Esophagus (tissue), 2 donors: Measurements from ENCODE around the gene COA1. TPM values are rescaled to one million over a fixed set of nuclear protein-coding genes. Genes with fewer than 3 reads are reported as not detected.
A peak's percentile ranks its signal among the peaks of the same experiment; 100 is the strongest.

Source experiments
- H3K27ac ChIP-seq, 2 donors: one replicate each; pipeline ENCODE4 v1.5.1; 2013; ENCODE audit warnings: low read depth in 2 of 2, mild to moderate bottlenecking in 2 of 2, inconsistent platforms in 1 of 2, low read length in 1 of 2, moderate library complexity in 1 of 2
- H3K27me3 ChIP-seq, 2 donors: one replicate each; pipeline ENCODE4 v1.6.1; 2013; ENCODE audit warnings: low read length in 2 of 2, control low read depth in 1 of 2, mild to moderate bottlenecking in 1 of 2; ENCODE audit not compliant: insufficient read depth in 2 of 2, control insufficient read depth in 1 of 2
- H3K36me3 ChIP-seq, 2 donors: one replicate each; pipeline ENCODE4 v1.6.1; 2013; ENCODE audit warnings: low read length in 1 of 2; ENCODE audit not compliant: control insufficient read depth in 2 of 2, insufficient read depth in 2 of 2
- H3K4me1 ChIP-seq, 2 donors: one replicate each; pipeline ENCODE4 v1.6.1; 2013; ENCODE audit warnings: low read length in 1 of 2; ENCODE audit not compliant: control insufficient read depth in 2 of 2, insufficient read depth in 2 of 2
- H3K4me3 ChIP-seq, 2 donors: one replicate each; pipeline ENCODE4 v1.5.1; 2013; ENCODE audit warnings: low read length in 2 of 2, mild to moderate bottlenecking in 2 of 2, low read depth in 1 of 2, moderate library complexity in 1 of 2
- H3K9me3 ChIP-seq, 2 donors: one replicate each; pipeline ENCODE4 v1.6.1; 2013; ENCODE audit warnings: mild to moderate bottlenecking in 2 of 2, low read depth in 1 of 2, low read length in 1 of 2, moderate library complexity in 1 of 2; ENCODE audit not compliant: control insufficient read depth in 2 of 2, insufficient read depth in 1 of 2
- WGBS, 2 donors: extraction: QIAGEN DNeasy Blood & Tissue Kit; methylation state at CpG; one replicate each; pipeline ENCODE4 v1.1.7; 2013; 5-methylcytosine and 5-hydroxymethylcytosine counted together
- polyA plus RNA-seq, 2 donors: library from polyadenylated mRNA; stranded (reverse); fragments of 200-250 nt; gene quantifications; one replicate each; pipeline ENCODE4 v1.2.3, GENCODE V29; 2013
- donor health status: healthy with polysubstance abuse.
- donor health status: Bipolar disorder and iron deficiency.

COA1 gene
- polyA plus RNA-seq, 2 donors, result 24.2 to 32.3 TPM

GRCh38 chr7:43664681-43665080 lies 64.6 kb downstream of the COA1 start:
- WGBS, 2 donors, result 38 to 51% methylated on average over 1 of the region's 1 CpG
- Histone ChIP-seq H3K27me3 (no peaks in the 10 kb centered on the region), H3K4me1 (no peaks in the 10 kb centered on the region), H3K9me3 (no peaks in the 10 kb centered on the region), H3K36me3 (no peaks in the 10 kb centered on the region), H3K27ac (no peak overlapping the region), H3K4me3 (no peak overlapping the region)

- no peak overlapping the region for H3K27ac ChIP-seq
- H3K36me3 ChIP-seq, result no peaks in the 10 kb centered on the region
- no peaks in the 10 kb centered on the region for H3K9me3 ChIP-seq
- WGBS, 2 donors, result 90 to 97% methylated on average over 2 of the region's 2 CpGs
- H3K4me1 ChIP-seq, result peaks cover 0 to 2% of the 10 kb centered on the region in 2 donors
- no peak overlapping the region for H3K4me3 ChIP-seq
- no peaks in the 10 kb centered on the region for H3K27me3 ChIP-seq
These were observed 69.2 kb downstream of the COA1 start for GRCh38 chr7:43660141-43660540.

- Histone ChIP-seq H3K4me3 (no peak overlapping the region), H3K27ac (no peak overlapping the region), H3K36me3 (no peaks in the 10 kb centered on the region), H3K27me3 (no peaks in the 10 kb centered on the region), H3K9me3 (no peaks in the 10 kb centered on the region), H3K4me1 (peaks cover 0 to 2% of the 10 kb centered on the region in 2 donors)
These were observed 69.8 kb downstream of the COA1 start for GRCh38 chr7:43659549-43659896.

GRCh38 chr7:43658718-43659548 lies 70.4 kb downstream of the COA1 start:
- Histone ChIP-seq H3K9me3 (no peaks in the 10 kb centered on the region), H3K4me3 (no peak overlapping the region), H3K4me1 (peaks cover 0 to 2% of the 10 kb centered on the region in 2 donors), H3K27ac (no peak overlapping the region), H3K36me3 (no peaks in the 10 kb centered on the region), H3K27me3 (no peaks in the 10 kb centered on the region)
- 65 to 74% methylated on average over 7 of the region's 7 CpGs for WGBS, 2 donors

- H3K27me3 ChIP-seq, result no peaks in the 10 kb centered on the region
- H3K36me3 ChIP-seq, result no peaks in the 10 kb centered on the region
- WGBS, 2 donors, result 80 to 95% methylated on average over 2 of the region's 2 CpGs
- H3K27ac ChIP-seq, result no peak overlapping the region
- H3K9me3 ChIP-seq, result no peaks in the 10 kb centered on the region
- peaks cover 0 to 2% of the 10 kb centered on the region in 2 donors for H3K4me1 ChIP-seq
- H3K4me3 ChIP-seq, result no peak overlapping the region
These were observed 72.3 kb downstream of the COA1 start for GRCh38 chr7:43656997-43657396.

GRCh38 chr7:43655584-43655983 lies 73.7 kb downstream of the COA1 start:
- Histone ChIP-seq H3K27me3 (no peaks in the 10 kb centered on the region), H3K9me3 (no peaks in the 10 kb centered on the region), H3K36me3 (no peaks in the 10 kb centered on the region), H3K4me1 (peaks cover 0 to 4% of the 10 kb centered on the region in 2 donors), H3K4me3 (no peak overlapping the region), H3K27ac (no peak overlapping the region)
- WGBS, 2 donors, result 96% methylated on average over 3 of the region's 3 CpGs

GRCh38 chr7:43653891-43654504 lies 75.3 kb downstream of the COA1 start:
- Histone ChIP-seq H3K9me3 (no peaks in the 10 kb centered on the region), H3K27me3 (no peaks in the 10 kb centered on the region), H3K27ac (peak overlapping the region in 1 of 2 donors; percentile 6), H3K4me3 (no peak overlapping the region), H3K4me1 (peaks cover 0 to 4% of the 10 kb centered on the region in 2 donors), H3K36me3 (no peaks in the 10 kb centered on the region)
- 86 to 87% methylated on average over 4 of the region's 4 CpGs for WGBS, 2 donors

- no peak overlapping the region for H3K27ac ChIP-seq
- no peaks in the 10 kb centered on the region for H3K9me3 ChIP-seq
- 77 to 80% methylated on average over 4 of the region's 4 CpGs for WGBS, 2 donors
- H3K36me3 ChIP-seq, result no peaks in the 10 kb centered on the region
- H3K4me1 ChIP-seq, result peaks cover 0 to 4% of the 10 kb centered on the region in 2 donors
- no peaks in the 10 kb centered on the region for H3K27me3 ChIP-seq
- H3K4me3 ChIP-seq, result no peak overlapping the region
These were observed 75.9 kb downstream of the COA1 start for GRCh38 chr7:43653466-43653865.

GRCh38 chr7:43652364-43652763 lies 77.0 kb downstream of the COA1 start:
- Histone ChIP-seq H3K4me3 (no peak overlapping the region), H3K4me1 (peaks cover 0 to 10% of the 10 kb centered on the region in 2 donors), H3K27me3 (no peaks in the 10 kb centered on the region), H3K36me3 (no peaks in the 10 kb centered on the region), H3K9me3 (no peaks in the 10 kb centered on the region), H3K27ac (no peak overlapping the region)
